K562 (cell line): ENCODE measurements around the gene HIPK1. TPM values are rescaled to one million over a fixed set of nuclear protein-coding genes. Genes with fewer than 3 reads are reported as not detected.

Source experiments
- ATAC-seq: fragments of 200-7000 bp; cut with Tn5 transposase; 3 replicates; pipeline ENCODE4 v1.9.1; 2020; ENCODE audit warnings: moderate library complexity
- BruUV-seq: library from RNA; stranded (reverse); fragments of 400-500 nt; replicated peaks from 2 replicates; lab custom pipeline; 2021; lab: Mats Ljungman, UMichigan
- CTCF ChIA-PET: fragments of 300-600 bp; formaldehyde crosslinking; extraction: SDS; loops from one replicate; lab custom pipeline; 2021; ENCODE audit warnings: low intra/inter-chr PET ratio; lab: Yijun Ruan, JAX
- POLR2A ChIA-PET: fragments of 300-600, 350-650 bp; sonication (Branson Sonifier 250); formaldehyde crosslinking; extraction: SDS; loops from one replicate; lab custom pipeline; 2021; ENCODE audit warnings: antibody characterized with exemption, inconsistent platforms; lab: Yijun Ruan, JAX
- DNase-seq, 4 experiments: peaks; one replicate each; pipeline versions ENCODE4 v3.0.0 to v3.0.0-alpha.2; 2011 to 2018; ENCODE audit warnings: low spot score in 3 of 4, mixed read lengths in 3 of 4; ENCODE audit errors: extremely low read depth in 1 of 4
- FAIRE-seq: peaks from 2 replicates; lab custom pipeline; 2011; peaks lifted over from hg19 to GRCh38; lab: Jason Lieb, UNC
- H2AFZ ChIP-seq: 2 replicates; pipeline ENCODE4 v1.6.0; 2011; ENCODE audit warnings: low read depth, low read length, control low read depth, inconsistent platforms
- H3K27ac ChIP-seq: fragments of 200-600 bp; 3 replicates; pipeline ENCODE4 v1.8.0; 2011; ENCODE audit warnings: low read depth, mild to moderate bottlenecking, control low read depth, inconsistent platforms, low read length, moderate library complexity, mixed read lengths; ENCODE audit errors: extremely low read depth
- H3K27me3 ChIP-seq, 2 experiments: fragments of 300-600 bp in 1 of 2; 2 replicates in 1 of 2; 3 replicates in 1 of 2; pipeline versions ENCODE4 v1.6.0 to v1.8.0; 2011; ENCODE audit warnings: inconsistent platforms in 2 of 2, low read length in 2 of 2, mild to moderate bottlenecking in 1 of 2, mixed read lengths in 1 of 2, moderate library complexity in 1 of 2; ENCODE audit not compliant: control insufficient read depth in 2 of 2, insufficient read depth in 2 of 2
- H3K36me3 ChIP-seq: fragments of 300-600 bp; 3 replicates; pipeline ENCODE4 v1.8.0; 2011; ENCODE audit warnings: mild to moderate bottlenecking, low read length, inconsistent platforms; ENCODE audit not compliant: control insufficient read depth, insufficient read depth
- H3K4me1 ChIP-seq, 2 experiments: fragments of 200-600 bp in 1 of 2; replicated peaks in 1 of 2; 2 replicates in 1 of 2; 3 replicates in 1 of 2; pipeline versions ENCODE4 v1.5.1 to v1.8.0; 2011; ENCODE audit warnings: inconsistent platforms in 2 of 2, low read length in 2 of 2, mild to moderate bottlenecking in 1 of 2, mixed read lengths in 1 of 2, moderate library complexity in 1 of 2; ENCODE audit not compliant: control insufficient read depth in 2 of 2, insufficient read depth in 2 of 2
- H3K4me2 ChIP-seq: 2 replicates; pipeline ENCODE4 v1.6.1; 2011; ENCODE audit warnings: low read length, control low read depth, inconsistent platforms, mixed read lengths; ENCODE audit not compliant: insufficient read depth
- H3K4me3 ChIP-seq: fragments of 200-600 bp; sonication (generic), shearing (Covaris generic); 2 replicates; pipeline ENCODE4 v1.5.1; 2016; ENCODE audit warnings: control low read depth, inconsistent platforms
- H3K79me2 ChIP-seq: fragments of 200-600 bp; 3 replicates; pipeline ENCODE4 v1.8.0; 2011; ENCODE audit warnings: low read length, inconsistent platforms; ENCODE audit not compliant: control insufficient read depth, insufficient read depth
- H3K9ac ChIP-seq, 2 experiments: 2 replicates each; pipeline versions ENCODE4 v1.6.0 to v1.6.1; 2011; ENCODE audit warnings: low read depth in 2 of 2, low read length in 2 of 2, control low read depth in 1 of 2, inconsistent platforms in 1 of 2, mild to moderate bottlenecking in 1 of 2, mixed read lengths in 1 of 2; ENCODE audit not compliant: insufficient read depth in 1 of 2
- H3K9me1 ChIP-seq: one replicate; pipeline ENCODE4 v1.6.0; 2011; ENCODE audit warnings: inconsistent platforms, mild to moderate bottlenecking, low read length, moderate library complexity; ENCODE audit not compliant: control insufficient read depth, insufficient read depth
- H3K9me3 ChIP-seq: replicated peaks from 2 replicates; pipeline ENCODE4 v1.5.1; 2011; ENCODE audit warnings: low read depth, low read length, inconsistent platforms; ENCODE audit not compliant: control insufficient read depth, insufficient read depth
- H4K20me1 ChIP-seq: replicated peaks from 2 replicates; pipeline ENCODE4 v1.6.1; 2011; ENCODE audit warnings: low read length, inconsistent platforms, mixed read lengths; ENCODE audit not compliant: control insufficient read depth, insufficient read depth
- AFF1 ChIP-seq, 2 experiments: fragments of 450-650 bp; IDR thresholded peaks; 2 replicates each; pipeline ENCODE4 v1.6.1; 2018; ENCODE audit warnings: mild to moderate bottlenecking in 2 of 2, low read depth in 1 of 2; ENCODE audit not compliant: partially characterized antibody in 2 of 2
- DPF2 ChIP-seq: fragments of 450-650 bp; IDR thresholded peaks from 2 replicates; pipeline ENCODE4 v1.6.1; 2016
- EP300 ChIP-seq: IDR thresholded peaks from 2 replicates; pipeline ENCODE4 v1.6.1; 2012; ENCODE audit warnings: low read length, improper control_type of control experiment
- ESRRA ChIP-seq: fragments of 450-650 bp; IDR thresholded peaks from 2 replicates; pipeline ENCODE4 v1.6.1; 2014; ENCODE audit warnings: low read depth, mild to moderate bottlenecking, moderate library complexity, borderline replicate concordance
- FOXM1 ChIP-seq, 2 experiments: fragments of 450-650 bp in 1 of 2; sonication (generic) in 1 of 2; formaldehyde crosslinking in 1 of 2; IDR thresholded peaks; 2 replicates each; pipeline versions ENCODE4 v1.6.1 to v1.9.0; 2017 to 2022; ENCODE audit warnings: low read depth in 2 of 2, mild to moderate bottlenecking in 2 of 2, missing genetic modification reagents in 1 of 2, moderate library complexity in 1 of 2
- FUS ChIP-seq: fragments of 200-400 bp; formaldehyde crosslinking; optimal IDR thresholded peaks from 2 replicates; pipeline ENCODE3; 2017; ENCODE audit warnings: low read depth, low read length
- KDM1A ChIP-seq, 2 experiments: fragments of 450-650 bp; IDR thresholded peaks; 2 replicates each; pipeline ENCODE4 v1.6.1; 2016; ENCODE audit warnings: mild to moderate bottlenecking in 2 of 2
- LEF1 ChIP-seq: fragments of 450-650 bp; IDR thresholded peaks from 2 replicates; pipeline ENCODE4 v1.6.1; 2016; ENCODE audit warnings: mild to moderate bottlenecking
- MAZ ChIP-seq, 2 experiments: fragments of 450-650 bp in 1 of 2; sonication (generic) in 1 of 2; formaldehyde crosslinking; IDR thresholded peaks in 1 of 2; conservative IDR thresholded peaks in 1 of 2; 2 replicates each; pipeline versions ENCODE4 v1.4.0 to v1.5.0; 2020; ENCODE audit warnings: mild to moderate bottlenecking in 1 of 2, missing genetic modification reagents in 1 of 2
- MCM5 ChIP-seq: fragments of 450-650 bp; IDR thresholded peaks from 2 replicates; pipeline ENCODE4 v1.6.1; 2016; ENCODE audit warnings: low read depth
- NR2C2 ChIP-seq, 2 experiments: fragments of 200-800 bp in 1 of 2; sonication (Bioruptor generic) in 1 of 2; sonication (generic) in 1 of 2; formaldehyde crosslinking in 1 of 2; IDR thresholded peaks; 2 replicates each; pipeline versions ENCODE4 v1.6.1 to v1.8.0; 2016 to 2022; ENCODE audit warnings: mild to moderate bottlenecking in 1 of 2, missing compliant biosample characterization in 1 of 2, missing genetic modification characterization in 1 of 2, missing genetic modification reagents in 1 of 2
- SMARCB1 ChIP-seq: IDR thresholded peaks from 2 replicates; pipeline ENCODE4 v1.6.1; 2011; ENCODE audit warnings: improper control_type of control experiment, low read depth; ENCODE audit not compliant: insufficient read length
- SMARCE1 ChIP-seq: fragments of 450-650 bp; IDR thresholded peaks from 2 replicates; pipeline ENCODE4 v1.7.1; 2016; ENCODE audit warnings: mild to moderate bottlenecking
- TCF3 ChIP-seq: sonication (generic); formaldehyde crosslinking; IDR thresholded peaks from 2 replicates; pipeline ENCODE4 v1.4.0; 2020; ENCODE audit warnings: mild to moderate bottlenecking, missing genetic modification reagents
- ZNF3 ChIP-seq: fragments of 250-450 bp; sonication (Bioruptor Pico); IDR thresholded peaks from 2 replicates; pipeline ENCODE4 v1.5.0; 2021; ENCODE audit warnings: mild to moderate bottlenecking, moderate library complexity
- ZNF717 ChIP-seq: fragments of 250-450 bp; sonication (Bioruptor Pico); IDR thresholded peaks from 2 replicates; pipeline ENCODE4 v1.5.0; 2021
- WGBS: fragments of 100-300 bp; shearing (Covaris generic); methylation state at CpG from one replicate; pipeline ENCODE4 v1.1.6; 2016; ENCODE audit warnings: low coverage, mixed read lengths; ENCODE audit not compliant: insufficient coverage; ENCODE audit errors: missing lambda C conversion rate; 5-methylcytosine and 5-hydroxymethylcytosine counted together
- in situ Hi-C: fragments of 300-500 bp; cut with MboI; formaldehyde crosslinking; loops from 4 replicates; pipeline ENCODE4 v1.15.0; 2018; ENCODE audit warnings: inconsistent platforms, mixed read lengths
- intact Hi-C: fragments of 100-400 bp; cut with micrococcal nuclease; formaldehyde crosslinking; loops from 2 replicates; pipeline ENCODE4 v1.14.2; 2022
- polyA plus RNA-seq, 8 experiments: library from polyadenylated mRNA; depleted of rRNA in 4 of 8; stranded (reverse) in 5 of 8; unstranded in 3 of 8; fragments of >200 nt; fragmentation: Nextera tagmentation in 2 of 8; fragmentation: Illumina TruSeq in 1 of 8; extraction: Ambion mirVana in 2 of 8; extraction: Trizol in 1 of 8; gene quantifications; 2 replicates each; pipeline versions ENCODE4 v1.2.1 to v1.2.3, GENCODE V29; 2011 to 2014; ENCODE audit warnings: inconsistent platforms in 1 of 8, missing spikeins in 1 of 8
- total RNA-seq, 7 experiments: library from RNA; depleted of rRNA in 6 of 7; stranded (reverse); fragments of >200 nt in 6 of 7; fragmentation: Illumina TruSeq in 2 of 7; extraction: Trizol in 2 of 7; gene quantifications; 2 replicates each; pipeline versions ENCODE4 v1.2.1 to v1.2.3, GENCODE V29; 2011 to 2021; ENCODE audit warnings: low replicate concordance in 1 of 7
- TF ChIP-seq, protein P1 (sequence below), 2 experiments: fragments of 450-650 bp; conservative IDR thresholded peaks; 2 replicates each; pipeline ENCODE4 v1.6.1; 2017; ENCODE audit warnings: mild to moderate bottlenecking in 2 of 2, moderate library complexity in 2 of 2

HIPK1 gene
- total and polyA plus RNA-seq, 9 of the 15 experiments (the other 6 are each of a cell fraction or from before 2014, with no cell fraction given), result 10.0 to 57.9 (median 29.6) TPM

GRCh38 chr1:113931451-113931851 is 2.3 kb downstream of the HIPK1 start:
- intact Hi-C loops, result loop anchor here (10.0 kb wide), 1 partner anchor 177 kb away; the partner anchor contains the start of gene PHTF1
- BruUV-seq, result no TSS peak
- peak in 1 of 2 experiments; percentile 29 for TF ChIP-seq AFF1 (IDR thresholded peaks at IDR 0.05; ENCODE audit: low read depth in 1 of 2, partially characterized antibody in 2 of 2)
- TF ChIP-seq, protein P1, sequence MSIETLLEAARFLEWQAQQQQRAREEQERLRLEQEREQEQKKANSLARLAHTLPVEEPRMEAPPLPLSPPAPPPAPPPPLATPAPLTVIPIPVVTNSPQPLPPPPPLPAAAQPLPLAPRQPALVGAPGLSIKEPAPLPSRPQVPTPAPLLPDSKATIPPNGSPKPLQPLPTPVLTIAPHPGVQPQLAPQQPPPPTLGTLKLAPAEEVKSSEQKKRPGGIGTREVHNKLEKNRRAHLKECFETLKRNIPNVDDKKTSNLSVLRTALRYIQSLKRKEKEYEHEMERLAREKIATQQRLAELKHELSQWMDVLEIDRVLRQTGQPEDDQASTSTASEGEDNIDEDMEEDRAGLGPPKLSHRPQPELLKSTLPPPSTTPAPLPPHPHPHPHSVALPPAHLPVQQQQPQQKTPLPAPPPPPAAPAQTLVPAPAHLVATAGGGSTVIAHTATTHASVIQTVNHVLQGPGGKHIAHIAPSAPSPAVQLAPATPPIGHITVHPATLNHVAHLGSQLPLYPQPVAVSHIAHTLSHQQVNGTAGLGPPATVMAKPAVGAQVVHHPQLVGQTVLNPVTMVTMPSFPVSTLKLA (conservative IDR thresholded peaks at IDR 0.05), result no peak
- peak; percentile 54; the same call in 1 of the 2 replicates for TF ChIP-seq SMARCE1
- TF ChIP-seq LEF1, result 0 out of 2 replicates have a peak, but pooled peaks have one; percentile 16
- TF ChIP-seq MCM5, result no peak
- peak; percentile 36; the same call in 1 of the 2 replicates for TF ChIP-seq ESRRA
- TF ChIP-seq KDM1A (IDR thresholded peaks at IDR 0.05), result 0 out of 4 replicates have a peak, but pooled peaks have one; percentile 24 to 39
- TF ChIP-seq TCF3 (CRISPR knock-in tag), result peak; percentile 41; the same call in 1 of the 2 replicates
- TF ChIP-seq ZNF717 (CRISPR knock-in tag), result no peak
- TF ChIP-seq FUS, result no peak
- TF ChIP-seq EP300, result 0 out of 2 replicates have a peak, but pooled peaks have one; percentile 39
- no peak for TF ChIP-seq ZNF3 (CRISPR knock-in tag)
- TF ChIP-seq MAZ (CRISPR knock-in tag; conservative IDR thresholded peaks at IDR 0.05 in 1 of 2, IDR thresholded peaks at IDR 0.05 in 1 of 2), result 0 out of 4 replicates have a peak, but pooled peaks of 1 of the 2 experiments have one; percentile 25
- TF ChIP-seq NR2C2 (CRISPR knock-in tag; IDR thresholded peaks at IDR 0.05), result no peak
- TF ChIP-seq NR2C2 (tag; IDR thresholded peaks at IDR 0.05), result 0 out of 2 replicates have a peak, but pooled peaks have one; percentile 18
- peak; percentile 80 for TF ChIP-seq SMARCB1
- TF ChIP-seq FOXM1 (IDR thresholded peaks at IDR 0.05; ENCODE audit: low read depth), result no peak
- TF ChIP-seq FOXM1 (CRISPR knock-in tag; IDR thresholded peaks at IDR 0.05; ENCODE audit: low read depth), result no peak
- TF ChIP-seq DPF2, result peak; percentile 29; the same call in 1 of the 2 replicates

More at GRCh38 chr1:113931451-113931851, 2.3 kb downstream of the HIPK1 start:
- no peak for ATAC-seq
- peak in 1 of 4 experiments; percentile 48 for DNase-seq
- Histone ChIP-seq H3K9ac (peak overlapping the region in 1 of 2 experiments; percentile 90; a peak in 2 of 4 replicates), H4K20me1 (peaks cover 10% of the 10 kb centered on the region), H3K9me1 (no peaks in the 10 kb centered on the region), H3K79me2 (peaks cover 81% of the 10 kb centered on the region), H3K4me1 (peaks cover 15 to 37% of the 10 kb centered on the region in 2 experiments), H3K9me3 (no peaks in the 10 kb centered on the region), H3K36me3 (peaks cover 25% of the 10 kb centered on the region; the same call in 2 of the 3 replicates), H3K27me3 (no peaks in the 10 kb centered on the region), H3K4me3 (peak overlapping the region; percentile 70), H2AFZ (no peak overlapping the region), H3K27ac (peak overlapping the region; percentile 96), H3K4me2 (peak overlapping the region; percentile 98)
- no peak for FAIRE-seq
- 2% methylated on average over 3 of the region's 3 CpGs for WGBS
- in situ Hi-C loops, result no loop called here
- ChIA-PET CTCF (no interaction called here), POLR2A (interaction anchor here (0.5 to 5.2 kb wide), 11 partner anchors 10 to 960 kb away, joined by 3 to 65 read pairs (median 8); no protein-coding TSS in a partner anchor)
